Ovary (tissue), 9 donors: ENCODE data around the gene NOA1. TPM values are rescaled to one million over a fixed set of nuclear protein-coding genes. Genes with fewer than 3 reads are reported as not detected.

ENCODE experiments used
- DNase-seq, 5 donors: peaks; one replicate each; pipeline ENCODE4 v3.0.0-alpha.2; 2019 to 2020
- H3K27ac ChIP-seq, 2 donors: fragments of 200-600 bp; one replicate each; pipeline versions ENCODE4 v1.5.1 to v1.8.0; 2019 to 2022
- H3K27me3 ChIP-seq: fragments of 200-600 bp; one replicate; pipeline ENCODE4 v1.8.0; 2022
- H3K36me3 ChIP-seq: fragments of 200-600 bp; sonication (generic); one replicate; pipeline ENCODE4 v1.5.1; 2019
- H3K4me1 ChIP-seq: one replicate; pipeline ENCODE4 v1.8.1; 2013; ENCODE audit warnings: mild to moderate bottlenecking, moderate library complexity; ENCODE audit not compliant: insufficient read depth
- H3K4me3 ChIP-seq: fragments of 200-600 bp; sonication (generic); one replicate; pipeline ENCODE4 v1.5.1; 2017
- H3K9me3 ChIP-seq, 2 donors: fragments of 200-600 bp in 1 of 2; sonication (generic) in 1 of 2; one replicate each; pipeline versions ENCODE4 v1.5.1 to v1.8.1; 2013 to 2019; ENCODE audit warnings: mild to moderate bottlenecking in 1 of 2, moderate library complexity in 1 of 2
- CTCF ChIP-seq, 3 donors: fragments of 450-650 bp in 2 of 3; fragments of 200-600 bp in 1 of 3; IDR thresholded peaks; one replicate each; pipeline versions ENCODE4 v1.5.1 to v1.8.0; 2016 to 2022; ENCODE audit warnings: antibody characterized with exemption in 3 of 3, mild to moderate bottlenecking in 1 of 3
- EP300 ChIP-seq: sonication (generic); formaldehyde crosslinking; IDR thresholded peaks from one replicate; pipeline ENCODE4 v1.6.1; 2017; ENCODE audit warnings: antibody characterized with exemption
- POLR2A ChIP-seq: fragments of 450-650 bp; IDR thresholded peaks from one replicate; pipeline ENCODE4 v1.6.1; 2017; ENCODE audit warnings: antibody characterized with exemption, mild to moderate bottlenecking, moderate library complexity
- WGBS, 3 donors: extraction: QIAGEN DNeasy Blood & Tissue Kit in 1 of 3; methylation state at CpG; one replicate each; pipeline versions ENCODE4 v1.1.5 to v1.1.7; 2013 to 2017; 5-methylcytosine and 5-hydroxymethylcytosine counted together
- intact Hi-C, 4 donors: fragments of 100-400 bp; cut with DNase I; formaldehyde crosslinking; loops; one replicate each; pipeline versions ENCODE4 v1.11.0 to v1.15.1; 2022 to 2023
- polyA plus RNA-seq, 2 donors: library from polyadenylated mRNA; stranded (reverse); fragments of 200-250 nt in 1 of 2; fragments of 350-450 nt in 1 of 2; fragmentation: Illumina TruSeq in 1 of 2; extraction: RNeasy Lipid Tissue Mini Kit (QIAGEN cat#74804) in 1 of 2; gene quantifications; one replicate each; pipeline ENCODE4 v1.2.3, GENCODE V29; 2013 to 2014
- total RNA-seq, 7 donors: library from RNA; depleted of rRNA in 2 of 7; stranded (reverse); fragments of >200 nt in 2 of 7; fragmentation: NEBNext Ultra II Directional in 3 of 7; extraction: Animal tissue kit (Norgen Biotek cat#: 25700) in 3 of 7; gene quantifications; one replicate each; pipeline versions ENCODE4 v1.1.0 to v1.2.4, GENCODE V29; 2016 to 2023
- donor health status: DM: no; HTN: no; CAD: no; lungs with moderate emphysema.
- donor health status: DM: no; HTN: no; CAD: no.
- donor health status: Bipolar disorder and iron deficiency.
- donor health status: DM: yes; HTN: yes; CAD: no.
- donor health status: DM: no; HTN: no; CAD: no.
- donor health status: DM: yes; HTN: yes; CAD: no.

Gene NOA1
- total and polyA plus RNA-seq, 9 donors: 12.6 to 21.5 (median 18.5) TPM

DNA sequence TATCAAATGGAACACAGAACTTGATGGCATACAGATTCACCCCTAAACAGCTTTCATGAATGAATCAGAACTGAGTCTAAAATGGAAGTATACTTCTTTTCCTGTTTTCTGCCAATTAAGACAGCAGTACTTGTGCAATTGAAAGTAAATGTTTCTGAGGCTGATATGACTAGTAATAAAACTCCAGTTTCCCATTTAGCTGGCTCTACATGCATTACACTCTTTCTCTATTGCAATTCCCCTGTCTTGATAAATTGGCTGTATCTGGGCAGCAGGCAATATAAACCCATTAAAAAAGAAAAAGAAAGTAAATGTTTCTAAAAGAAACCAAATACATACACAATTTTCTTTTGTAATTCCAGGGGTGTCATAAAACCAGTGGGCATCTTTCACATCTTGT, 4.6 kb downstream of the NOA1 start:
- no peaks in the 10 kb centered on the region for H3K36me3 ChIP-seq
- TF ChIP-seq CTCF (IDR thresholded peaks at IDR 0.05): no peak
- no peak for TF ChIP-seq EP300
- TF ChIP-seq POLR2A: no peak
- intact Hi-C loops: no loop called here

GRCh38 chr4:56972389-56972788, 5.0 kb downstream of the NOA1 start:
- no peak overlapping the region for H3K4me3 ChIP-seq
- intact Hi-C loops: no loop called here
- no peak for DNase-seq
- no peaks in the 10 kb centered on the region for H3K27me3 ChIP-seq
- H3K4me1 ChIP-seq: peaks cover 9% of the 10 kb centered on the region
- no peaks in the 10 kb centered on the region for H3K36me3 ChIP-seq
- H3K27ac ChIP-seq: no peak overlapping the region
- 82 to 89% (median 83%) methylated on average over 2 of the region's 2 CpGs for WGBS, 3 donors
- TF ChIP-seq POLR2A: no peak
- TF ChIP-seq EP300: no peak
- TF ChIP-seq CTCF (IDR thresholded peaks at IDR 0.05): no peak
- H3K9me3 ChIP-seq: no peaks in the 10 kb centered on the region

More for the DNA sequence above, 4.6 kb downstream of the NOA1 start:
- no peak overlapping the region for H3K4me3 ChIP-seq
- no peaks in the 10 kb centered on the region for H3K27me3 ChIP-seq
- no peaks in the 10 kb centered on the region for H3K9me3 ChIP-seq
- peaks cover 9% of the 10 kb centered on the region for H3K4me1 ChIP-seq
- DNase-seq: no peak
- no peak overlapping the region for H3K27ac ChIP-seq

GRCh38 chr4:56971383-56971782, 6.0 kb downstream of the NOA1 start:
- Histone ChIP-seq H3K27me3 (no peaks in the 10 kb centered on the region), H3K27ac (no peak overlapping the region), H3K4me3 (no peak overlapping the region), H3K9me3 (no peaks in the 10 kb centered on the region), H3K4me1 (peaks cover 7% of the 10 kb centered on the region), H3K36me3 (no peaks in the 10 kb centered on the region)
- TF ChIP-seq EP300: no peak
- TF ChIP-seq CTCF (IDR thresholded peaks at IDR 0.05): no peak
- intact Hi-C loops: no loop called here
- WGBS, 3 donors: 91 to 99% (median 94%) methylated on average over 2 of the region's 2 CpGs
- DNase-seq: no peak

DNA sequence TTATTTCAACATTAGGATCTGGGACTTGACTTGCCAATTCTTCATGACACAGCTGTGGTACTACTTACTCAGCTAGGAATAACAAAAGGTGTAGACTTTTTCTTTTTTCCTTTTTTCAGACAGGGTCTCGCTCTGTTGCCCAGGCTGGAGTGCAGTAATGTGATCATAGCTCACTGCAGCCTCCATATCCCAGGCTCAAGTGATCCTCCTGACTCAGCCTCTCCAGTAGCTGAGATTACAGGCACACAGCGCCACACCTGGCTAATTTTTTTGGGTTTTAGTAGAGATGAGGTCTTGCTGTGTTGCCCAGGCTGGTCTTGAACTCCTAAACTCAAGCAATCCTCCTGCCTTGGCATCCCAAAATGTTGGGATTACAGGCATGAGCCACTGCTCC, 16.3 kb downstream of the NOA1 start:
- intact Hi-C loops: no loop called here
- Histone ChIP-seq H3K36me3 (no peaks in the 10 kb centered on the region), H3K27me3 (no peaks in the 10 kb centered on the region), H3K4me1 (peaks cover 1% of the 10 kb centered on the region), H3K9me3 (no peaks in the 10 kb centered on the region), H3K4me3 (no peak overlapping the region), H3K27ac (no peak overlapping the region)
- DNase-seq: no peak
- 95 to 100% (median 97%) methylated on average over 2 of the region's 2 CpGs for WGBS, 3 donors
- no peak for TF ChIP-seq POLR2A
- no peak for TF ChIP-seq EP300
- TF ChIP-seq CTCF (IDR thresholded peaks at IDR 0.05): no peak

GRCh38 chr4:56959100-56959499, 18.3 kb downstream of the NOA1 start:
- Histone ChIP-seq H3K4me1 (peaks cover 1% of the 10 kb centered on the region), H3K27ac (no peak overlapping the region), H3K27me3 (no peaks in the 10 kb centered on the region), H3K4me3 (no peak overlapping the region), H3K9me3 (no peaks in the 10 kb centered on the region), H3K36me3 (no peaks in the 10 kb centered on the region)
- no peak for TF ChIP-seq CTCF (IDR thresholded peaks at IDR 0.05)
- TF ChIP-seq POLR2A: no peak
- no peak for TF ChIP-seq EP300
- intact Hi-C loops: no loop called here
- no peak for DNase-seq
- WGBS, 3 donors: 42 to 57% (median 47%) methylated on average over 1 of the region's 1 CpG
